Measurements from ENCODE around the gene SAMD13. TPM values are rescaled to one million over a fixed set of nuclear protein-coding genes. Genes with fewer than 3 reads are reported as not detected.
A peak's percentile ranks its signal among the peaks of the same experiment; 100 is the strongest.

SAMD13 gene
- total RNA-seq, 3 donors from 2014 or later, result 6.8 to 35.9 (median 21.0) TPM

GRCh38 chr1:84365225-84366221 is 64.0 kb downstream of the SAMD13 start:
- H3K4me1 ChIP-seq (ENCODE audit: low read depth), result peaks cover 11% of the 10 kb centered on the region
- H3K36me3 ChIP-seq (ENCODE audit: low read depth), result no peaks in the 10 kb centered on the region
- H3K9me3 ChIP-seq, result no peaks in the 10 kb centered on the region
- no peak overlapping the region for H3K4me3 ChIP-seq
- intact Hi-C loops (cut with DNase I, micrococcal nuclease), result no loop called here
- TF ChIP-seq CTCF (IDR thresholded peaks at IDR 0.05), result no peak
- ATAC-seq, result peak; percentile 92
- DNase-seq, result peak in 1 of 3 donors; percentile 31

GRCh38 chr1:84366786-84367185 is 65.3 kb downstream of the SAMD13 start:
- intact Hi-C loops (cut with DNase I, micrococcal nuclease), result no loop called here
- Histone ChIP-seq H3K9me3 (no peaks in the 10 kb centered on the region), H3K4me1 (ENCODE audit: low read depth) (peaks cover 8% of the 10 kb centered on the region), H3K4me3 (no peak overlapping the region), H3K36me3 (ENCODE audit: low read depth) (no peaks in the 10 kb centered on the region)
- TF ChIP-seq CTCF (IDR thresholded peaks at IDR 0.05), result no peak
- ATAC-seq, result no peak
- no peak for DNase-seq

GRCh38 chr1:84367219-84367618 is 65.7 kb downstream of the SAMD13 start:
- intact Hi-C loops (cut with DNase I, micrococcal nuclease), result no loop called here
- no peaks in the 10 kb centered on the region for H3K9me3 ChIP-seq
- peaks cover 4% of the 10 kb centered on the region for H3K4me1 ChIP-seq (ENCODE audit: low read depth)
- no peak for TF ChIP-seq CTCF (IDR thresholded peaks at IDR 0.05)
- ATAC-seq (no peak), DNase-seq (no peak)
- no peaks in the 10 kb centered on the region for H3K36me3 ChIP-seq (ENCODE audit: low read depth)
- no peak overlapping the region for H3K4me3 ChIP-seq

- intact Hi-C loops (cut with DNase I, micrococcal nuclease), result no loop called here
- Histone ChIP-seq H3K4me3 (no peak overlapping the region), H3K36me3 (ENCODE audit: low read depth) (no peaks in the 10 kb centered on the region), H3K9me3 (no peaks in the 10 kb centered on the region), H3K4me1 (ENCODE audit: low read depth) (no peaks in the 10 kb centered on the region)
- ATAC-seq (no peak), DNase-seq (no peak)
- TF ChIP-seq CTCF (IDR thresholded peaks at IDR 0.05), result no peak
These were observed 66.9 kb downstream of the SAMD13 start for GRCh38 chr1:84368441-84368840.

- Histone ChIP-seq H3K9me3 (no peaks in the 10 kb centered on the region), H3K4me1 (ENCODE audit: low read depth) (no peaks in the 10 kb centered on the region), H3K36me3 (ENCODE audit: low read depth) (no peaks in the 10 kb centered on the region), H3K4me3 (no peak overlapping the region)
- intact Hi-C loops (cut with DNase I, micrococcal nuclease), result no loop called here
- no peak for ATAC-seq
- DNase-seq, result no peak
- no peak for TF ChIP-seq CTCF (IDR thresholded peaks at IDR 0.05)
These were observed 68.8 kb downstream of the SAMD13 start for GRCh38 chr1:84370266-84370665.

Data from mucosa of descending colon (tissue), 3 donors.